ENCODE results near the gene TMPRSS12. TPM values are rescaled to one million over a fixed set of nuclear protein-coding genes. Genes with fewer than 3 reads are reported as not detected.
A peak's percentile ranks its signal among the peaks of the same experiment; 100 is the strongest.

The TMPRSS12 gene
- total RNA-seq, 1 experiment from 2014 or later: not detected

GRCh38 chr12:50824914-50825313 lies 17.8 kb upstream of the TMPRSS12 start:
- no peaks in the 10 kb centered on the region for H3K9me2 ChIP-seq (ENCODE audit: insufficient read depth)
- H3K4me2 ChIP-seq (ENCODE audit: low read length): no peak overlapping the region
- TF ChIP-seq SP1 (IDR thresholded peaks at IDR 0.05; ENCODE audit: low read depth) (no peak), MAX (IDR thresholded peaks at IDR 0.05) (no peak), FOSL1 (IDR thresholded peaks at IDR 0.05; ENCODE audit: low read depth) (no peak), EGR1 (IDR thresholded peaks at IDR 0.05; ENCODE audit: low read depth) (no peak), YY1 (IDR thresholded peaks at IDR 0.05; ENCODE audit: extremely low read depth, insufficient replicate concordance, low read depth, low read length) (no peak)
- ChIA-PET RAD21 (ENCODE audit: low non-redundant PET in 1 of 2, low total read pairs in 2 of 2, uncharacterized antibody in 2 of 2, unreplicated experiment in 2 of 2) (interaction anchor here (0.8 to 1.0 kb wide), 4 partner anchors 51 to 203 kb away, joined by 3 to 8 read pairs (median 4); no protein-coding TSS in a partner anchor), CTCF (interaction anchor here (0.9 to 3.6 kb wide), 9 partner anchors 10 to 713 kb away, joined by 3 to 31 read pairs (median 6); partner anchors contain the start of genes COX14 and SLC11A2), POLR2A (interaction anchor here (1.4 to 1.7 kb wide), 2 partner anchors 201 to 203 kb away, joined by 3 to 6 read pairs; partner anchors contain the start of gene SLC11A2)
- no peak overlapping the region for H2AFZ ChIP-seq (ENCODE audit: low read depth, low read length, poor library complexity, severe bottlenecking)
- BruUV-seq (replicated peaks): no TSS peak
- H3K9ac ChIP-seq (ENCODE audit: low read length): no peak overlapping the region
- intact Hi-C loops (cut with micrococcal nuclease): loop anchor here (1.0 to 2.0 kb wide), 3 partner anchors 162 to 516 kb away; no protein-coding TSS in a partner anchor
- H4K20me1 ChIP-seq (ENCODE audit: insufficient read depth): no peaks in the 10 kb centered on the region
- no peaks in the 10 kb centered on the region for H3K27me3 ChIP-seq (ENCODE audit: insufficient read depth, low read length)
- no peaks in the 10 kb centered on the region for H3K36me3 ChIP-seq (ENCODE audit: control insufficient read depth in 1 of 2, insufficient read depth in 2 of 2, low read length in 2 of 2)
- no peaks in the 10 kb centered on the region for H3K79me2 ChIP-seq (ENCODE audit: insufficient read depth, low read length)
- DNase-seq (ENCODE audit: low read depth, low spot score): no peak
- peaks cover 0 to 4% of the 10 kb centered on the region in 2 experiments; a peak in 1 of 4 replicates for H3K4me1 ChIP-seq (ENCODE audit: control insufficient read depth in 1 of 2, insufficient read depth in 2 of 2, low read length in 2 of 2)
- H3K27ac ChIP-seq (ENCODE audit: low read depth, low read length): no peak overlapping the region
- H3K9me3 ChIP-seq (ENCODE audit: control insufficient read depth in 1 of 2, insufficient read depth in 1 of 2, low read depth in 1 of 2, low read length in 2 of 2): no peaks in the 10 kb centered on the region
- no peak overlapping the region for H3K4me3 ChIP-seq (replicated peaks in 1 of 2; ENCODE audit: low read depth in 1 of 2, low read length in 2 of 2)
- ATAC-seq: peak; percentile 44; the same call in 1 of the 2 replicates

GRCh38 chr12:50825372-50825838 lies 17.3 kb upstream of the TMPRSS12 start:
- H3K36me3 ChIP-seq (ENCODE audit: control insufficient read depth in 1 of 2, insufficient read depth in 2 of 2, low read length in 2 of 2): no peaks in the 10 kb centered on the region
- CTCF ChIA-PET: interaction anchor here (0.9 to 3.6 kb wide), 10 partner anchors 10 to 713 kb away, joined by 3 to 31 read pairs (median 6); partner anchors contain the start of genes COX14 and SLC11A2
- H3K9me2 ChIP-seq (ENCODE audit: insufficient read depth): no peaks in the 10 kb centered on the region
- intact Hi-C loops (cut with micrococcal nuclease): loop anchor here (1.0 to 2.0 kb wide), 3 partner anchors 162 to 515 kb away; no protein-coding TSS in a partner anchor
- no peaks in the 10 kb centered on the region for H4K20me1 ChIP-seq (ENCODE audit: insufficient read depth)
- no peak overlapping the region for H3K4me2 ChIP-seq (ENCODE audit: low read length)
- BruUV-seq (replicated peaks): no TSS peak
- POLR2A ChIA-PET: interaction anchor here (1.4 to 1.7 kb wide), 2 partner anchors 201 to 203 kb away, joined by 3 to 6 read pairs; partner anchors contain the start of gene SLC11A2
- H2AFZ ChIP-seq (ENCODE audit: low read depth, low read length, poor library complexity, severe bottlenecking): no peak overlapping the region
- H3K4me1 ChIP-seq (ENCODE audit: control insufficient read depth in 1 of 2, insufficient read depth in 2 of 2, low read length in 2 of 2): peaks cover 0 to 4% of the 10 kb centered on the region in 2 experiments; a peak in 1 of 4 replicates
- ATAC-seq: peak; percentile 52
- no peak overlapping the region for H3K9ac ChIP-seq (ENCODE audit: low read length)
- no peak overlapping the region for H3K27ac ChIP-seq (ENCODE audit: low read depth, low read length)
- peak; percentile 43 for DNase-seq (ENCODE audit: low read depth, low spot score)
- H3K9me3 ChIP-seq (ENCODE audit: control insufficient read depth in 1 of 2, insufficient read depth in 1 of 2, low read depth in 1 of 2, low read length in 2 of 2): no peaks in the 10 kb centered on the region
- H3K27me3 ChIP-seq (ENCODE audit: insufficient read depth, low read length): no peaks in the 10 kb centered on the region
- TF ChIP-seq ATF3 (IDR thresholded peaks at IDR 0.05) (peak; percentile 48; the same call in 1 of the 2 replicates), CTCF (IDR thresholded peaks at IDR 0.05 in 2 of 3, conservative IDR thresholded peaks at IDR 0.05 in 1 of 3; ENCODE audit: borderline replicate concordance in 1 of 3, insufficient read depth in 1 of 3, low read depth in 2 of 3, low read length in 2 of 3) (peak; percentile 3 to 63 (median 59); a peak in 4 of 6 replicates), ZBTB33 (IDR thresholded peaks at IDR 0.05; ENCODE audit: extremely low read depth, insufficient replicate concordance, low read length) (no peak), JUND (IDR thresholded peaks at IDR 0.05) (no peak), FOSL1 (IDR thresholded peaks at IDR 0.05; ENCODE audit: low read depth) (no peak), CBX3 (IDR thresholded peaks at IDR 0.05; ENCODE audit: low read depth) (no peak; the same call in 1 of the 2 replicates), RAD21 (IDR thresholded peaks at IDR 0.05; ENCODE audit: low read depth) (peak; percentile 80), CEBPB (IDR thresholded peaks at IDR 0.05; ENCODE audit: low read depth) (peak; percentile 94), SP1 (IDR thresholded peaks at IDR 0.05; ENCODE audit: low read depth) (no peak), POLR2AphosphoS5 (IDR thresholded peaks at IDR 0.05; ENCODE audit: low read depth, low read length) (no peak), TCF7L2 (IDR thresholded peaks at IDR 0.05; ENCODE audit: borderline replicate concordance, extremely low read depth, insufficient read depth, insufficient read length) (no peak)
- H3K79me2 ChIP-seq (ENCODE audit: insufficient read depth, low read length): no peaks in the 10 kb centered on the region
- no peak overlapping the region for H3K4me3 ChIP-seq (replicated peaks in 1 of 2; ENCODE audit: low read depth in 1 of 2, low read length in 2 of 2)
- RAD21 ChIA-PET (ENCODE audit: low non-redundant PET in 1 of 2, low total read pairs in 2 of 2, uncharacterized antibody in 2 of 2, unreplicated experiment in 2 of 2): interaction anchor here (0.8 to 1.2 kb wide), 6 partner anchors 52 to 219 kb away, joined by 3 to 8 read pairs (median 4); no protein-coding TSS in a partner anchor

Measured in HCT116 (cell line).